Liver (tissue), 9 donors: Measurements from ENCODE around the gene NOC4L. TPM values are rescaled to one million over a fixed set of nuclear protein-coding genes. Genes with fewer than 3 reads are reported as not detected.

Experiments
- DNase-seq: peaks from one replicate; pipeline ENCODE4 v3.0.0-alpha.2; 2017; ENCODE audit warnings: low spot score
- H3K27ac ChIP-seq, 2 donors: one replicate each; pipeline ENCODE4 v1.7.0; 2013; ENCODE audit warnings: inconsistent platforms in 2 of 2, low read length in 2 of 2, control low read depth in 1 of 2, low read depth in 1 of 2, mild to moderate bottlenecking in 1 of 2
- H3K27me3 ChIP-seq, 4 donors: one replicate each; pipeline versions ENCODE4 v1.6.1 to v1.7.0; 2013; ENCODE audit warnings: low read length in 3 of 4, inconsistent platforms in 1 of 4, mild to moderate bottlenecking in 1 of 4, moderate library complexity in 1 of 4; ENCODE audit not compliant: control insufficient read depth in 4 of 4, insufficient read depth in 4 of 4
- H3K36me3 ChIP-seq, 4 donors: one replicate each; pipeline versions ENCODE4 v1.6.1 to v1.7.0; 2013; ENCODE audit warnings: low read length in 3 of 4, mild to moderate bottlenecking in 3 of 4, low read depth in 1 of 4, moderate library complexity in 1 of 4; ENCODE audit not compliant: control insufficient read depth in 4 of 4, insufficient read depth in 3 of 4
- H3K4me1 ChIP-seq, 4 donors: one replicate each; pipeline versions ENCODE4 v1.6.1 to v1.7.0; 2013; ENCODE audit warnings: low read length in 3 of 4, mild to moderate bottlenecking in 3 of 4, moderate library complexity in 1 of 4; ENCODE audit not compliant: control insufficient read depth in 4 of 4, insufficient read depth in 4 of 4
- H3K4me3 ChIP-seq, 3 donors: one replicate each; pipeline versions ENCODE4 v1.6.1 to v1.7.0; 2013; ENCODE audit warnings: low read length in 3 of 3, control low read depth in 1 of 3, low read depth in 1 of 3, mild to moderate bottlenecking in 1 of 3
- H3K9ac ChIP-seq, 2 donors: one replicate each; pipeline ENCODE4 v1.7.0; 2013; ENCODE audit warnings: low read length in 2 of 2, mild to moderate bottlenecking in 2 of 2, moderate library complexity in 2 of 2, control low read depth in 1 of 2, low read depth in 1 of 2
- H3K9me3 ChIP-seq, 4 donors: one replicate each; pipeline versions ENCODE4 v1.6.1 to v1.7.0; 2013; ENCODE audit warnings: low read length in 3 of 4; ENCODE audit not compliant: control insufficient read depth in 4 of 4
- FOXA1 ChIP-seq: IDR thresholded peaks from 2 replicates; pipeline ENCODE4 v1.6.1; 2016; ENCODE audit warnings: antibody characterized with exemption
- FOXA2 ChIP-seq: IDR thresholded peaks from 2 replicates; pipeline ENCODE4 v1.6.1; 2016; ENCODE audit warnings: antibody characterized with exemption
- GABPA ChIP-seq, 2 donors: IDR thresholded peaks in 1 of 2; conservative IDR thresholded peaks in 1 of 2; 2 replicates each; pipeline ENCODE4 v1.6.1; 2016; ENCODE audit warnings: antibody characterized with exemption in 2 of 2, mild to moderate bottlenecking in 1 of 2, moderate library complexity in 1 of 2
- HNF4A ChIP-seq, 2 donors: conservative IDR thresholded peaks; 2 replicates each; pipeline ENCODE4 v1.6.1; 2016; ENCODE audit warnings: antibody characterized with exemption in 2 of 2, mild to moderate bottlenecking in 2 of 2
- HNF4G ChIP-seq: IDR thresholded peaks from 2 replicates; pipeline ENCODE4 v1.6.1; 2016; ENCODE audit warnings: antibody characterized with exemption
- JUND ChIP-seq, 2 donors: IDR thresholded peaks; 2 replicates each; pipeline ENCODE4 v1.6.1; 2016; ENCODE audit warnings: antibody characterized with exemption in 2 of 2
- NR2F2 ChIP-seq: IDR thresholded peaks from 2 replicates; pipeline ENCODE4 v1.6.1; 2016; ENCODE audit warnings: antibody characterized with exemption
- RAD21 ChIP-seq, 2 donors: IDR thresholded peaks; 2 replicates each; pipeline ENCODE4 v1.6.1; 2016; ENCODE audit warnings: antibody characterized with exemption in 2 of 2, mild to moderate bottlenecking in 2 of 2
- RXRA ChIP-seq, 2 donors: IDR thresholded peaks; 2 replicates each; pipeline ENCODE4 v1.6.1; 2017 to 2018; ENCODE audit warnings: antibody characterized with exemption in 2 of 2, mild to moderate bottlenecking in 1 of 2
- SP1 ChIP-seq: IDR thresholded peaks from 2 replicates; pipeline ENCODE4 v1.6.1; 2018; ENCODE audit warnings: antibody characterized with exemption, mild to moderate bottlenecking
- TAF1 ChIP-seq: conservative IDR thresholded peaks from 2 replicates; pipeline ENCODE4 v1.6.1; 2016; ENCODE audit warnings: antibody characterized with exemption, mild to moderate bottlenecking
- YY1 ChIP-seq: IDR thresholded peaks from 2 replicates; pipeline ENCODE4 v1.6.1; 2016; ENCODE audit warnings: antibody characterized with exemption, mild to moderate bottlenecking
- WGBS: extraction: QIAGEN DNeasy Blood & Tissue Kit; methylation state at CpG from one replicate; pipeline ENCODE4 v1.1.7; 2013; 5-methylcytosine and 5-hydroxymethylcytosine counted together
- polyA plus RNA-seq, 2 donors: library from polyadenylated mRNA; stranded (reverse) in 1 of 2; unstranded in 1 of 2; fragments of 200-250 nt in 1 of 2; fragments of >200 nt in 1 of 2; fragmentation: Nextera tagmentation in 1 of 2; extraction: Ambion mirVana in 1 of 2; gene quantifications; one replicate each; pipeline versions ENCODE4 v1.2.1 to v1.2.3, GENCODE V29; 2013 to 2015
- total RNA-seq, 2 donors: library from RNA; depleted of rRNA; stranded (reverse); fragments of >200 nt; gene quantifications; one replicate each; pipeline ENCODE4 v1.2.3, GENCODE V29; 2014
- TF ChIP-seq, protein P1 (sequence below): fragments of 150-350 bp; IDR thresholded peaks from 2 replicates; pipeline ENCODE4 v1.5.1; 2017; ENCODE audit warnings: improper control_type of control experiment, low read depth, low read length; ENCODE audit not compliant: missing input control
- TF ChIP-seq, protein P2 (sequence below): IDR thresholded peaks from 2 replicates; pipeline ENCODE4 v1.6.1; 2016; ENCODE audit warnings: antibody characterized with exemption
- TF ChIP-seq, protein P3 (sequence below): IDR thresholded peaks from 2 replicates; pipeline ENCODE4 v1.6.1; 2016; ENCODE audit warnings: antibody characterized with exemption, mild to moderate bottlenecking
- TF ChIP-seq, protein P4 (sequence below): IDR thresholded peaks from 2 replicates; pipeline ENCODE4 v1.6.1; 2016; ENCODE audit warnings: antibody characterized with exemption
- TF ChIP-seq, protein P5 (sequence below): IDR thresholded peaks from 2 replicates; pipeline ENCODE4 v1.6.1; 2016; ENCODE audit warnings: antibody characterized with exemption
- donor health status: healthy.
- donor health status: healthy.
- donor health status: healthy.
- donor health status: healthy.
- donor health status: healthy.

Gene NOC4L
- total and polyA plus RNA-seq, 4 donors = 6.4 to 11.6 (median 8.4) TPM

DNA sequence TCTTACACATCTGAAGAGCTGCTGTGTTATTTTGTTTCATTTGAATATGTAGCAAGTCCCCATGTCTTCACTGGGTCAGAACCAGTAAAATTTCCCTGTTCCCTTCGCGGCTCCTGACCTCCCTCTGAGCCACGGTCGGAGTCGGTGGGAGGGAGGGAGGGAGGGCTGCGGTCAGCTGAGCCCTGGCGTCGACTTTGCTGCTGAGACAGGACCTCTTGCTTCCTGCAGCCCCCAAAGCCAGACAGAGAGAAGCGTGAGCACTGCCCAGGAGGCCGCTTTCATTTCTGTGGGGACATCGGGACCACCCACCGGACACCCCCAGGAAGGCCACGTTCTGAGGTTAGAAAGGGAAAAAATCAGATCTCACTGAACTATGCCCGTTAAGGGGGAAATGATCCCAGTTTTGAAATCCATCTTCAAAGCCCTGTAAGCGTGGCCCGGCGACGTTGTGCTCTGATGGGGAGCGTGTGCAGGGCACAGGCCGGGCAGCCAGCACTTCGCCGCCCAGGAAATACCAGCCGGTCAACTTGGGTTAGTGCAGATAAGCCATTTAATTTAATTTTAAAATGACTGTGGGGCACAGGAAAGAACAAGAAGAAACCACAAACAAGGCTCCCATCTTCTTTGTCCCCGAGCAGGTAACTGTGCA lies 42.1 kb downstream of the NOC4L start:
- Histone ChIP-seq H3K36me3 (no peaks in the 10 kb centered on the region), H3K9me3 (peaks cover 0 to 3% (median 1%) of the 10 kb centered on the region in 4 donors), H3K4me1 (peaks cover 7 to 16% (median 7%) of the 10 kb centered on the region in 4 donors), H3K27me3 (peaks cover 0 to under 1% (median 0%) of the 10 kb centered on the region in 4 donors), H3K27ac (no peak overlapping the region), H3K4me3 (no peak overlapping the region), H3K9ac (no peak overlapping the region)
- WGBS = 58% methylated on average over 24 of the region's 24 CpGs
- no peak for TF ChIP-seq HNF4A (conservative IDR thresholded peaks at IDR 0.05)
- TF ChIP-seq HNF4G = no peak
- no peak for TF ChIP-seq FOXA2
- TF ChIP-seq, protein P1, sequence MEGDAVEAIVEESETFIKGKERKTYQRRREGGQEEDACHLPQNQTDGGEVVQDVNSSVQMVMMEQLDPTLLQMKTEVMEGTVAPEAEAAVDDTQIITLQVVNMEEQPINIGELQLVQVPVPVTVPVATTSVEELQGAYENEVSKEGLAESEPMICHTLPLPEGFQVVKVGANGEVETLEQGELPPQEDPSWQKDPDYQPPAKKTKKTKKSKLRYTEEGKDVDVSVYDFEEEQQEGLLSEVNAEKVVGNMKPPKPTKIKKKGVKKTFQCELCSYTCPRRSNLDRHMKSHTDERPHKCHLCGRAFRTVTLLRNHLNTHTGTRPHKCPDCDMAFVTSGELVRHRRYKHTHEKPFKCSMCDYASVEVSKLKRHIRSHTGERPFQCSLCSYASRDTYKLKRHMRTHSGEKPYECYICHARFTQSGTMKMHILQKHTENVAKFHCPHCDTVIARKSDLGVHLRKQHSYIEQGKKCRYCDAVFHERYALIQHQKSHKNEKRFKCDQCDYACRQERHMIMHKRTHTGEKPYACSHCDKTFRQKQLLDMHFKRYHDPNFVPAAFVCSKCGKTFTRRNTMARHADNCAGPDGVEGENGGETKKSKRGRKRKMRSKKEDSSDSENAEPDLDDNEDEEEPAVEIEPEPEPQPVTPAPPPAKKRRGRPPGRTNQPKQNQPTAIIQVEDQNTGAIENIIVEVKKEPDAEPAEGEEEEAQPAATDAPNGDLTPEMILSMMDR = no peak
- no peak for TF ChIP-seq YY1
- TF ChIP-seq, protein P2, sequence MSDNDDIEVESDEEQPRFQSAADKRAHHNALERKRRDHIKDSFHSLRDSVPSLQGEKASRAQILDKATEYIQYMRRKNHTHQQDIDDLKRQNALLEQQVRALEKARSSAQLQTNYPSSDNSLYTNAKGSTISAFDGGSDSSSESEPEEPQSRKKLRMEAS = no peak
- no peak for TF ChIP-seq TAF1
- no peak for TF ChIP-seq RAD21 (IDR thresholded peaks at IDR 0.05)
- TF ChIP-seq RXRA (IDR thresholded peaks at IDR 0.05) = no peak
- no peak for TF ChIP-seq JUND (IDR thresholded peaks at IDR 0.05)
- TF ChIP-seq SP1 = no peak
- TF ChIP-seq GABPA (IDR thresholded peaks at IDR 0.05 in 1 of 2, conservative IDR thresholded peaks at IDR 0.05 in 1 of 2) = no peak
- DNase-seq = no peak

DNA sequence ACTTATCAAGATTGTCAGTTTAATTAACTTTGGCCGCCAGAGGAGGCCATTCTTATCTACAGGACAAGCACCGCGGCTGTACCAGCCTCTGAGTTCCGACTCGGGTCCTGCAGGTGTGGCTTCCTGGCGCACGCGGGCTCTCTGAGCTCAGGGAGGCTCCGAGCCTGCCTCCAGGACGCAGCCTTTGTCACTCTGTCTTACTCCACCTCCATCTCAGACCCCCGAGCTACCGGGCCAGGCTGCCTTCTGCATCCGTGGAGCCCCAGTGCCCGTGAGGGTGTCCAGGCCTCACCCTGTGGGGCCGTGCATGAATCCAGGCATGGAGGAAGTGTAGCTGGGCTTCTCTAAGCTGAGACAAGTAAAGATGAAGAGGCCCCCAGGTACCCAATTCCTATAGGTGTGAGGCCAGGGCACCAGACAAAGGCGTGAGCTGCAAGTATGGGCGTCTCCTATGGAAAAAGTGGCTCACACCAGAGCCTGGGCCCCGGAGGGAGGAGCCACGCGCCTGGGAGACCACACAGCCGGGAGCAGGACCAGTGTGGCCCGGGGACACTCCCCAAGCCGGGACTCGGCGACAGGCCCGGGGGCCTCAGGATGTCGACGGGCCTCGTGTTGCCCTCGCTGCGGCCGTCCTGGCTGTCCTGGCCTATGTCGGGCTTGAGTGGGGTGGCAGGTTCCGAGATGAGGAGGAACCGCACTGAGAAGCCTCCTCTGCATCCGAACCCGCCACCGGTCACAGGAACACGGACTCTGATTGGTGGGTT lies 42.8 kb downstream of the NOC4L start:
- no peak for TF ChIP-seq SP1
- TF ChIP-seq HNF4A (conservative IDR thresholded peaks at IDR 0.05) = no peak
- TF ChIP-seq, protein P1 = no peak
- TF ChIP-seq TAF1 = no peak
- TF ChIP-seq, protein P2 = no peak
- TF ChIP-seq, protein P3, sequence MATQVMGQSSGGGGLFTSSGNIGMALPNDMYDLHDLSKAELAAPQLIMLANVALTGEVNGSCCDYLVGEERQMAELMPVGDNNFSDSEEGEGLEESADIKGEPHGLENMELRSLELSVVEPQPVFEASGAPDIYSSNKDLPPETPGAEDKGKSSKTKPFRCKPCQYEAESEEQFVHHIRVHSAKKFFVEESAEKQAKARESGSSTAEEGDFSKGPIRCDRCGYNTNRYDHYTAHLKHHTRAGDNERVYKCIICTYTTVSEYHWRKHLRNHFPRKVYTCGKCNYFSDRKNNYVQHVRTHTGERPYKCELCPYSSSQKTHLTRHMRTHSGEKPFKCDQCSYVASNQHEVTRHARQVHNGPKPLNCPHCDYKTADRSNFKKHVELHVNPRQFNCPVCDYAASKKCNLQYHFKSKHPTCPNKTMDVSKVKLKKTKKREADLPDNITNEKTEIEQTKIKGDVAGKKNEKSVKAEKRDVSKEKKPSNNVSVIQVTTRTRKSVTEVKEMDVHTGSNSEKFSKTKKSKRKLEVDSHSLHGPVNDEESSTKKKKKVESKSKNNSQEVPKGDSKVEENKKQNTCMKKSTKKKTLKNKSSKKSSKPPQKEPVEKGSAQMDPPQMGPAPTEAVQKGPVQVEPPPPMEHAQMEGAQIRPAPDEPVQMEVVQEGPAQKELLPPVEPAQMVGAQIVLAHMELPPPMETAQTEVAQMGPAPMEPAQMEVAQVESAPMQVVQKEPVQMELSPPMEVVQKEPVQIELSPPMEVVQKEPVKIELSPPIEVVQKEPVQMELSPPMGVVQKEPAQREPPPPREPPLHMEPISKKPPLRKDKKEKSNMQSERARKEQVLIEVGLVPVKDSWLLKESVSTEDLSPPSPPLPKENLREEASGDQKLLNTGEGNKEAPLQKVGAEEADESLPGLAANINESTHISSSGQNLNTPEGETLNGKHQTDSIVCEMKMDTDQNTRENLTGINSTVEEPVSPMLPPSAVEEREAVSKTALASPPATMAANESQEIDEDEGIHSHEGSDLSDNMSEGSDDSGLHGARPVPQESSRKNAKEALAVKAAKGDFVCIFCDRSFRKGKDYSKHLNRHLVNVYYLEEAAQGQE = no peak
- TF ChIP-seq, protein P4, sequence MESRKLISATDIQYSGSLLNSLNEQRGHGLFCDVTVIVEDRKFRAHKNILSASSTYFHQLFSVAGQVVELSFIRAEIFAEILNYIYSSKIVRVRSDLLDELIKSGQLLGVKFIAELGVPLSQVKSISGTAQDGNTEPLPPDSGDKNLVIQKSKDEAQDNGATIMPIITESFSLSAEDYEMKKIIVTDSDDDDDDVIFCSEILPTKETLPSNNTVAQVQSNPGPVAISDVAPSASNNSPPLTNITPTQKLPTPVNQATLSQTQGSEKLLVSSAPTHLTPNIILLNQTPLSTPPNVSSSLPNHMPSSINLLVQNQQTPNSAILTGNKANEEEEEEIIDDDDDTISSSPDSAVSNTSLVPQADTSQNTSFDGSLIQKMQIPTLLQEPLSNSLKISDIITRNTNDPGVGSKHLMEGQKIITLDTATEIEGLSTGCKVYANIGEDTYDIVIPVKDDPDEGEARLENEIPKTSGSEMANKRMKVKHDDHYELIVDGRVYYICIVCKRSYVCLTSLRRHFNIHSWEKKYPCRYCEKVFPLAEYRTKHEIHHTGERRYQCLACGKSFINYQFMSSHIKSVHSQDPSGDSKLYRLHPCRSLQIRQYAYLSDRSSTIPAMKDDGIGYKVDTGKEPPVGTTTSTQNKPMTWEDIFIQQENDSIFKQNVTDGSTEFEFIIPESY = no peak
- TF ChIP-seq RAD21 (IDR thresholded peaks at IDR 0.05) = no peak
- no peak for TF ChIP-seq FOXA2
- TF ChIP-seq, protein P5, sequence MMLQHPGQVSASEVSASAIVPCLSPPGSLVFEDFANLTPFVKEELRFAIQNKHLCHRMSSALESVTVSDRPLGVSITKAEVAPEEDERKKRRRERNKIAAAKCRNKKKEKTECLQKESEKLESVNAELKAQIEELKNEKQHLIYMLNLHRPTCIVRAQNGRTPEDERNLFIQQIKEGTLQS = no peak
- TF ChIP-seq NR2F2 = no peak
- TF ChIP-seq JUND (IDR thresholded peaks at IDR 0.05) = no peak
- no peak for TF ChIP-seq HNF4G
- TF ChIP-seq GABPA (IDR thresholded peaks at IDR 0.05 in 1 of 2, conservative IDR thresholded peaks at IDR 0.05 in 1 of 2) = no peak
- TF ChIP-seq FOXA1 = no peak
- H3K4me3 ChIP-seq = no peak overlapping the region
- no peak overlapping the region for H3K9ac ChIP-seq
- no peak overlapping the region for H3K27ac ChIP-seq
- no peaks in the 10 kb centered on the region for H3K27me3 ChIP-seq
- 80% methylated on average over 39 of the region's 39 CpGs for WGBS
- H3K4me1 ChIP-seq = peaks cover 7 to 16% (median 7%) of the 10 kb centered on the region in 4 donors
- peaks cover 0 to 3% (median 1%) of the 10 kb centered on the region in 4 donors for H3K9me3 ChIP-seq
- H3K36me3 ChIP-seq = no peaks in the 10 kb centered on the region
- DNase-seq = no peak
